H9 (cell line): Measurements from ENCODE around the gene ERVV-1. TPM values are rescaled to one million over a fixed set of nuclear protein-coding genes. Genes with fewer than 3 reads are reported as not detected.
A peak's percentile ranks its signal among the peaks of the same experiment; 100 is the strongest.

Experiments used
- DNase-seq: peaks from one replicate; pipeline ENCODE4 v3.0.0-alpha.2; 2017
- H2AFZ ChIP-seq: one replicate; pipeline ENCODE4 v1.6.1; 2013; ENCODE audit warnings: mild to moderate bottlenecking, low read length, control low read depth, moderate library complexity
- H2AK5ac ChIP-seq: 2 replicates; pipeline ENCODE4 v1.6.1; 2013; ENCODE audit warnings: low read length, control low read depth, mixed read lengths; ENCODE audit not compliant: insufficient read length
- H2BK120ac ChIP-seq: one replicate; pipeline ENCODE4 v1.6.1; 2013; ENCODE audit warnings: low read depth, mild to moderate bottlenecking, low read length, control low read depth, inconsistent platforms; ENCODE audit not compliant: poor library complexity, severe bottlenecking
- H2BK12ac ChIP-seq: 2 replicates; pipeline ENCODE4 v1.6.1; 2013; ENCODE audit warnings: low read length, control low read depth, mixed read lengths, low read depth; ENCODE audit not compliant: insufficient read length
- H2BK15ac ChIP-seq: 2 replicates; pipeline ENCODE4 v1.6.1; 2013; ENCODE audit warnings: low read depth, low read length, control low read depth
- H2BK20ac ChIP-seq: one replicate; pipeline ENCODE4 v1.6.1; 2013; ENCODE audit warnings: low read depth, mild to moderate bottlenecking, low read length, control low read depth, inconsistent platforms; ENCODE audit not compliant: poor library complexity, severe bottlenecking
- H2BK5ac ChIP-seq: 2 replicates; pipeline ENCODE4 v1.6.1; 2013; ENCODE audit warnings: low read length, control low read depth, mixed read lengths; ENCODE audit not compliant: insufficient read length
- H3K14ac ChIP-seq: 2 replicates; pipeline ENCODE4 v1.6.1; 2013; ENCODE audit warnings: low read length, control low read depth; ENCODE audit not compliant: insufficient read depth
- H3K18ac ChIP-seq: 2 replicates; pipeline ENCODE4 v1.6.1; 2013; ENCODE audit warnings: low read depth, mild to moderate bottlenecking, mixed read lengths, low read length, control low read depth; ENCODE audit not compliant: insufficient read length
- H3K23ac ChIP-seq: 2 replicates; pipeline ENCODE4 v1.6.1; 2013; ENCODE audit warnings: low read length, control low read depth, mixed read lengths, low read depth; ENCODE audit not compliant: insufficient read length
- H3K23me2 ChIP-seq: 2 replicates; pipeline ENCODE4 v1.6.1; 2013; ENCODE audit warnings: low read depth, mild to moderate bottlenecking, mixed read lengths, low read length, control low read depth; ENCODE audit not compliant: insufficient read length, poor library complexity, severe bottlenecking
- H3K27ac ChIP-seq: 2 replicates; pipeline ENCODE4 v1.5.1; 2013; ENCODE audit warnings: low read length, control low read depth, mixed read lengths, low read depth; ENCODE audit not compliant: insufficient read length
- H3K27me3 ChIP-seq: 2 replicates; pipeline ENCODE4 v1.6.1; 2013; ENCODE audit warnings: low read length, control low read depth, inconsistent platforms; ENCODE audit not compliant: insufficient read depth
- H3K4ac ChIP-seq: 2 replicates; pipeline ENCODE4 v1.6.1; 2013; ENCODE audit warnings: low read depth, mild to moderate bottlenecking, control low read depth, inconsistent platforms, low read length, moderate library complexity
- H3K4me1 ChIP-seq: 2 replicates; pipeline ENCODE4 v1.6.1; 2013; ENCODE audit warnings: low read length, control low read depth, inconsistent platforms; ENCODE audit not compliant: insufficient read depth
- H3K4me2 ChIP-seq: 2 replicates; pipeline ENCODE4 v1.6.1; 2013; ENCODE audit warnings: low read length, control low read depth, mixed read lengths; ENCODE audit not compliant: insufficient read length, insufficient read depth
- H3K56ac ChIP-seq: 2 replicates; pipeline ENCODE4 v1.6.1; 2013; ENCODE audit warnings: low read depth, mild to moderate bottlenecking, mixed read lengths, low read length, control low read depth; ENCODE audit not compliant: insufficient read length
- H3K79me1 ChIP-seq: 2 replicates; pipeline ENCODE4 v1.6.1; 2013; ENCODE audit warnings: low read depth, mild to moderate bottlenecking, moderate library complexity, low read length, control low read depth, inconsistent platforms; ENCODE audit not compliant: insufficient read depth, poor library complexity, severe bottlenecking
- H3K79me2 ChIP-seq: 2 replicates; pipeline ENCODE4 v1.6.1; 2013; ENCODE audit warnings: low read length, control low read depth, inconsistent platforms; ENCODE audit not compliant: insufficient read depth
- H3K9ac ChIP-seq: 2 replicates; pipeline ENCODE4 v1.6.1; 2013; ENCODE audit warnings: low read length, control low read depth, mixed read lengths; ENCODE audit not compliant: insufficient read length; ENCODE audit errors: extremely low read depth
- H3K9me3 ChIP-seq: one replicate; pipeline ENCODE4 v1.6.1; 2013; ENCODE audit warnings: low read depth, low read length, inconsistent platforms; ENCODE audit not compliant: control insufficient read depth
- H3T11ph ChIP-seq: one replicate; pipeline ENCODE4 v1.6.1; 2013; ENCODE audit warnings: mild to moderate bottlenecking, low read length, control low read depth, inconsistent platforms
- H4K20me1 ChIP-seq: one replicate; pipeline ENCODE4 v1.6.1; 2013; ENCODE audit not compliant: control insufficient read depth, insufficient read length, insufficient read depth
- H4K5ac ChIP-seq: 2 replicates; pipeline ENCODE4 v1.6.1; 2013; ENCODE audit warnings: low read depth, mild to moderate bottlenecking, mixed read lengths, low read length, control low read depth; ENCODE audit not compliant: insufficient read length
- H4K8ac ChIP-seq: replicated peaks from 2 replicates; pipeline ENCODE4 v1.6.1; 2013; ENCODE audit warnings: low read length, control low read depth, mixed read lengths, low read depth; ENCODE audit not compliant: insufficient read length
- H4K91ac ChIP-seq: 2 replicates; pipeline ENCODE4 v1.6.1; 2013; ENCODE audit warnings: low read depth, mild to moderate bottlenecking, moderate library complexity, mixed read lengths, low read length, control low read depth; ENCODE audit not compliant: insufficient read length
- H3K27ac Mint-ChIP-seq, 3 experiments: 2 replicates in 2 of 3; 3 replicates in 1 of 3; pipeline ENCODE4 v1.8.0; 2020 to 2021; ENCODE audit warnings: mixed read lengths in 3 of 3, mild to moderate bottlenecking in 1 of 3, moderate library complexity in 1 of 3
- H3K27me3 Mint-ChIP-seq: 2 replicates; pipeline ENCODE4 v1.8.0; 2021; ENCODE audit warnings: low read depth, mild to moderate bottlenecking, moderate library complexity, mixed read lengths
- H3K36me3 Mint-ChIP-seq, 3 experiments: 2 replicates in 2 of 3; 3 replicates in 1 of 3; pipeline ENCODE4 v1.8.0; 2020 to 2021; ENCODE audit warnings: low read depth in 3 of 3, mixed read lengths in 3 of 3; ENCODE audit not compliant: insufficient read depth in 1 of 3
- H3K4me1 Mint-ChIP-seq, 2 experiments: 2 replicates each; pipeline ENCODE4 v1.8.0; 2020; ENCODE audit warnings: mixed read lengths in 2 of 2
- H3K4me3 Mint-ChIP-seq, 2 experiments: 2 replicates in 1 of 2; 3 replicates in 1 of 2; pipeline ENCODE4 v1.8.0; 2020 to 2021; ENCODE audit warnings: mild to moderate bottlenecking in 2 of 2, mixed read lengths in 2 of 2, moderate library complexity in 1 of 2
- H3K9me3 Mint-ChIP-seq, 2 experiments: 2 replicates in 1 of 2; 3 replicates in 1 of 2; pipeline ENCODE4 v1.8.0; 2020; ENCODE audit warnings: mild to moderate bottlenecking in 2 of 2, mixed read lengths in 2 of 2, moderate library complexity in 1 of 2
- WGBS: extraction: QIAGEN DNeasy Blood & Tissue Kit; methylation state at CpG from one replicate; pipeline ENCODE4 v1.1.7; 2013; ENCODE audit warnings: missing lambda C conversion rate, low lambda C conversion rate, mixed read lengths; ENCODE audit not compliant: insufficient read length; ENCODE audit errors: extremely low coverage; 5-methylcytosine and 5-hydroxymethylcytosine counted together
- total RNA-seq: library from RNA; stranded (reverse); gene quantifications from 2 replicates; pipeline ENCODE4 v1.2.1, GENCODE V29; 2021
- TF ChIP-seq, protein P1 (sequence below): fragments of 200-600 bp; sonication (generic); conservative IDR thresholded peaks from 3 replicates; pipeline ENCODE4 v1.8.0; 2021; ENCODE audit warnings: antibody characterized with exemption, mild to moderate bottlenecking

Gene ERVV-1
- total RNA-seq, 1 experiment from 2014 or later = not detected

DNA sequence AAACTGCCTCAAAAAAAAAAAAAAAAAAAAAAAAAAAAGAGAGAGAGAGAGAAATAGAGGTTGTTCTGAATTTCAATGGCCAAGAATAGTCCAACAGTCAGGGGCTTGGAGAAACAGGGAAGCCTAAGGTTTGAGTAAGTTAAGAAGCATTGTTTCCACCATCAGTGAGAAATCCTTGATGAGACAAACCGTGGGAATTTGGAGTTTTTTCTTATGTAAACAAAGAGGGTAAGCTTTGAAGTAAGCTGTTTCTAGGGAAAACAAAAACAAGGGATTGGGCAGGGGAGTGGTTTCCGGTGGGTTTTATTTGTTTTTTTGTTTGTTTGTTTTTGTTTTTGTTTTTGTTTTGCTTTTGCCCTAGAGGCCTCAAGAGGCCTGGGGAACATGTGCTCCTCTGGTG is 11.2 kb upstream of the ERVV-1 start:
- TF ChIP-seq, protein P1, sequence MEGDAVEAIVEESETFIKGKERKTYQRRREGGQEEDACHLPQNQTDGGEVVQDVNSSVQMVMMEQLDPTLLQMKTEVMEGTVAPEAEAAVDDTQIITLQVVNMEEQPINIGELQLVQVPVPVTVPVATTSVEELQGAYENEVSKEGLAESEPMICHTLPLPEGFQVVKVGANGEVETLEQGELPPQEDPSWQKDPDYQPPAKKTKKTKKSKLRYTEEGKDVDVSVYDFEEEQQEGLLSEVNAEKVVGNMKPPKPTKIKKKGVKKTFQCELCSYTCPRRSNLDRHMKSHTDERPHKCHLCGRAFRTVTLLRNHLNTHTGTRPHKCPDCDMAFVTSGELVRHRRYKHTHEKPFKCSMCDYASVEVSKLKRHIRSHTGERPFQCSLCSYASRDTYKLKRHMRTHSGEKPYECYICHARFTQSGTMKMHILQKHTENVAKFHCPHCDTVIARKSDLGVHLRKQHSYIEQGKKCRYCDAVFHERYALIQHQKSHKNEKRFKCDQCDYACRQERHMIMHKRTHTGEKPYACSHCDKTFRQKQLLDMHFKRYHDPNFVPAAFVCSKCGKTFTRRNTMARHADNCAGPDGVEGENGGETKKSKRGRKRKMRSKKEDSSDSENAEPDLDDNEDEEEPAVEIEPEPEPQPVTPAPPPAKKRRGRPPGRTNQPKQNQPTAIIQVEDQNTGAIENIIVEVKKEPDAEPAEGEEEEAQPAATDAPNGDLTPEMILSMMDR = no peak
- no peak overlapping the region for H2AFZ ChIP-seq
- DNase-seq = no peak

More for the DNA sequence above, 11.2 kb upstream of the ERVV-1 start:
- Histone ChIP-seq H2BK15ac (no peak overlapping the region), H2BK12ac (no peak overlapping the region), H3K23me2 (peaks cover 6% of the 10 kb centered on the region), H3K79me1 (no peaks in the 10 kb centered on the region), H3K4me2 (no peak overlapping the region), H3K18ac (no peak overlapping the region), H3T11ph (no peak overlapping the region), H3K4me1 (no peaks in the 10 kb centered on the region; the same call in 1 of the 2 replicates), H2AK5ac (no peak overlapping the region), H3K9me3 (no peaks in the 10 kb centered on the region), H2BK5ac (no peak overlapping the region), H3K27me3 (peaks cover 4% of the 10 kb centered on the region; the same call in 1 of the 2 replicates), H3K56ac (no peak overlapping the region), H2BK120ac (no peak overlapping the region), H4K20me1 (no peaks in the 10 kb centered on the region), H3K4ac (no peak overlapping the region), H3K27ac (no peak overlapping the region), H3K23ac (no peak overlapping the region), H4K8ac (no peak overlapping the region), H3K79me2 (no peaks in the 10 kb centered on the region), H2BK20ac (no peak overlapping the region), H3K14ac (no peak overlapping the region), H4K5ac (no peak overlapping the region), H4K91ac (no peak overlapping the region), H3K9ac (no peak overlapping the region)
- peaks cover 18 to 21% of the 10 kb centered on the region in 2 experiments for H3K4me1 Mint-ChIP-seq
- peaks cover 0 to 4% (median 0%) of the 10 kb centered on the region in 3 experiments; a peak in 1 of 7 replicates for H3K36me3 Mint-ChIP-seq
- H3K27me3 Mint-ChIP-seq = peaks cover 34% of the 10 kb centered on the region
- H3K9me3 Mint-ChIP-seq = no peaks in the 10 kb centered on the region; a peak in 1 of 5 replicates
- no CpG with 5 or more reads among the region's 2 CpGs for WGBS
- peak overlapping the region in 2 of 3 experiments; percentile 68 to 91; a peak in 4 of 7 replicates for H3K27ac Mint-ChIP-seq
- H3K4me3 Mint-ChIP-seq = no peak overlapping the region
